HS-5 (cell line): Measurements from ENCODE around the gene ZNF256.

Experiments
- DNase-seq: peaks from one replicate; pipeline ENCODE4 v3.0.0-alpha.2; 2012; ENCODE audit warnings: low read depth

Gene ZNF256

GRCh38 chr19:57947419-57948134 lies at the start of gene ZNF256:
Gene ZNF256 (minus strand): TSS chr19:57947706. CDS start chr19:57947474, 232 bp downstream.
- DNase-seq, result peak; percentile 80

GRCh38 chr19:57992841-57993240 lies 45.3 kb upstream of the ZNF256 start:
- no peak for DNase-seq

GRCh38 chr19:57978586-57979289 lies 31.2 kb upstream of the ZNF256 start:
- DNase-seq, result no peak

- DNase-seq, result no peak
These were observed 26.9 kb upstream of the ZNF256 start, which contains the start of gene C19orf18 for GRCh38 chr19:57974434-57974833. Gene C19orf18 (minus strand): TSS chr19:57974534. CDS start chr19:57974432, 102 bp downstream.

GRCh38 chr19:57964761-57965160 lies 17.3 kb upstream of the ZNF256 start:
- no peak for DNase-seq

GRCh38 chr19:57961785-57962184 lies 14.3 kb upstream of the ZNF256 start:
- no peak for DNase-seq

- no peak for DNase-seq
These were observed 7.5 kb upstream of the ZNF256 start for GRCh38 chr19:57954996-57955395.

- no peak for DNase-seq
These were observed 2.2 kb upstream of the ZNF256 start for GRCh38 chr19:57949702-57950101.

- no peak for DNase-seq
These were observed 1.8 kb upstream of the ZNF256 start for GRCh38 chr19:57949296-57949695.

GRCh38 chr19:57947088-57947418 lies 453 bp downstream of the ZNF256 start:
- DNase-seq, result no peak

- DNase-seq, result no peak
These were observed 1.2 kb downstream of the ZNF256 start for GRCh38 chr19:57946316-57946715.

GRCh38 chr19:57941593-57941992 lies 5.9 kb downstream of the ZNF256 start:
- DNase-seq, result no peak

- no peak for DNase-seq
These were observed 11.8 kb downstream of the ZNF256 start for GRCh38 chr19:57935731-57936130.

- no peak for DNase-seq
These were observed 12.5 kb downstream of the ZNF256 start, which contains the start of gene ZNF418 for GRCh38 chr19:57934820-57935665. Gene ZNF418 (minus strand): TSS chr19:57935402. CDS start chr19:57933822, 1,580 bp downstream.

- DNase-seq, result no peak
These were observed 19.9 kb downstream of the ZNF256 start for GRCh38 chr19:57927587-57927986.

- peak; percentile 69 for DNase-seq
These were observed 31.1 kb downstream of the ZNF256 start, which contains the start of gene ZNF417 for GRCh38 chr19:57916168-57916995. Gene ZNF417 (minus strand): TSS chr19:57916592. CDS start chr19:57916411, 181 bp downstream.

GRCh38 chr19:57914531-57914930 lies 33.0 kb downstream of the ZNF256 start:
- DNase-seq, result no peak

- DNase-seq, result no peak
These were observed 40.1 kb downstream of the ZNF256 start for GRCh38 chr19:57907394-57907793.

- no peak for DNase-seq
These were observed 42.2 kb downstream of the ZNF256 start for GRCh38 chr19:57905258-57905657.

GRCh38 chr19:57903618-57904184 lies 43.8 kb downstream of the ZNF256 start:
- DNase-seq, result no peak

GRCh38 chr19:57900311-57900710 lies 47.2 kb downstream of the ZNF256 start:
- DNase-seq, result no peak
